ENCODE measurements around the gene NUMA1.

NUMA1 gene

GRCh38 chr11:71999798-72000197 is 80.5 kb downstream of the NUMA1 start:
- DNase-seq (ENCODE audit: low spot score): no peak

DNA sequence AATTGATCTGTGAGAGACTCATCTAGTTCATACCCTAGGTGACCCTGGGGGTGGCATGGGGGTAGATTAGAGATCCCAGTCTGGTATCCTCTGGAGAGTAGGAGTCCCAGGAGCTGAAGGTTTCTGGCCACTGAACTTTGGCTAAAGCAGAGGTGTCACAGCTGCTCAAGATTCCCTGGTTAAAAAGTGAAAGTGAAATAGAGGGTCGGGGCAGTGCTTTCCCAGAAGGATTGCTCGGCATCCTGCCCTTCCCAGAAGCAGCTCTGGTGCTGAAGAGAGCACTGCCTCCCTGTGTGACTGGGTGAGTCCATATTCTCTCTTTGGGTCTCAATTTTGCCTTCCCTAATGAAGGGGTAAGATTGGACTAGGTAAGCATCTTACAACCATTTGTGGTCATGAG is 81.0 kb downstream of the NUMA1 start:
- DNase-seq (ENCODE audit: low spot score): no peak

- no peak for DNase-seq (ENCODE audit: low spot score)
Measured at GRCh38 chr11:71998649-71999310, 81.6 kb downstream of the NUMA1 start, which contains the start of gene IL18BP. Gene IL18BP (plus strand): TSS chr11:71998909. CDS start chr11:71999985, 1,076 bp downstream.

DNA sequence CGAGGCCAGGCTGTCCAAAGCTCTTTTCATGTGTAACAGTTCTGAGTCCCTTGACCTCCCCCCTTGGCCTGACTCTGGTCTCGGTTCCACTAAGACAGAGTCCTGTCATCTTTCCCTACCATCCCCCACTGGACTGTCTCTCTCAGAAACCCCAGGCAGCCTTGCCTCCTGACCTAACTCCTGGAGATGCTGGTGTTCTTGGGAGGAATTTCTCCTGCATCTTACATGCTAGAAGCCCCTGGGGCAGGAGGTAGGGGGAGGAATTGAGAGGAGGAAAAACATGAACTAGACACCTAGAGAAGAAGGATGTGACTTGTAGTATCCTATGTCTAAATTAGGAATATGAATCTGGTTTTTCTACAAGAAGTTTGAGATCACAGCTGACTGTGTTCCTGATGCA is 82.3 kb downstream of the NUMA1 start:
- DNase-seq (ENCODE audit: low spot score): no peak

DNA sequence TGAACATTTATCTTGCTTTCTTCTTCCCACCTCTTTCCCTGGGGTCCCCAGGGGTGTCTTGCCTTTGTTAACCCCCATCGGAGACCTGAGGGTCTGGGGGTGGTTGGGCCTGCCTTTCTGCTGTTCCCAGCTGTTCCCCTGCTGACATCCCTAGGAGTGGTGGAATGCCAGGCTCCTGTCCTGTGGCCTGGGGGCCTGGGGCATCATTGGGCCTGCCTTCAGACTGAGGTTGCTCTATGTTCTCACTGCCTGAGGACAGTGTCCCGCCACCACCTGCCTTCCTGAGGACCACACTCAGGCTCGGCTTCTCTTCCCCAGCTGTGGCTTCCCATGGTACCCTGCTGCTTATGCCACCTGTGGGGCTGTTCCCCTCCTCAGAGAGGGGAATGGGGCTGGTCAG is 82.7 kb downstream of the NUMA1 start:
- no peak for DNase-seq (ENCODE audit: low spot score)

- no peak for DNase-seq (ENCODE audit: low spot score)
Measured at GRCh38 chr11:71996946-71997345, 83.4 kb downstream of the NUMA1 start.

- DNase-seq (ENCODE audit: low spot score): no peak
Measured at GRCh38 chr11:71996517-71996916, 83.8 kb downstream of the NUMA1 start.

- DNase-seq (ENCODE audit: low spot score): no peak
Measured at GRCh38 chr11:71995726-71996291, 84.5 kb downstream of the NUMA1 start.

GRCh38 chr11:71994786-71995185 is 85.6 kb downstream of the NUMA1 start:
- no peak for DNase-seq (ENCODE audit: low spot score)

GRCh38 chr11:71992136-71992730 is 88.1 kb downstream of the NUMA1 start:
- no peak for DNase-seq (ENCODE audit: low spot score)

- DNase-seq (ENCODE audit: low spot score): no peak
Measured at GRCh38 chr11:71991494-71991893, 88.8 kb downstream of the NUMA1 start.

GRCh38 chr11:71990701-71991100 is 89.6 kb downstream of the NUMA1 start:
- DNase-seq (ENCODE audit: low spot score): no peak

DNA sequence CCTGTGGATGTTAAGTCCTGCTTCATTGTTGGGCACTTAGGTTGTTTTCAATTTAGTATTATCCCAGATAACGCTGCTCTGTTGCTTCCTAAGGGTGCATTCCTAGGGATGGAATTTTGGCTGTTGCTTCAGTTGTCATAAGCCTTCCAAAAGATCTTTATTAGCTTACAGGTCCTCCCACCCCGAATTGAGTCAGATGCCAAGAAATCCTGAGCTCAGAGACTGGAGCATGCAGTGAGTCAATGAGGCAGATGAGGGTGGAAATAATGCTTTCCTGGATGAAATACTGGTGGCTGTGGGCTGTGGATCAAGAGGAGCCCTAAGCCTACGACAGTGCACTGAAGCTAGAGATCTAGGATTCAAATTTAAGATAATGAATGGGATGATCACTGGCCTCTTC is 92.3 kb downstream of the NUMA1 start:
- no peak for DNase-seq (ENCODE audit: low spot score)

DNA sequence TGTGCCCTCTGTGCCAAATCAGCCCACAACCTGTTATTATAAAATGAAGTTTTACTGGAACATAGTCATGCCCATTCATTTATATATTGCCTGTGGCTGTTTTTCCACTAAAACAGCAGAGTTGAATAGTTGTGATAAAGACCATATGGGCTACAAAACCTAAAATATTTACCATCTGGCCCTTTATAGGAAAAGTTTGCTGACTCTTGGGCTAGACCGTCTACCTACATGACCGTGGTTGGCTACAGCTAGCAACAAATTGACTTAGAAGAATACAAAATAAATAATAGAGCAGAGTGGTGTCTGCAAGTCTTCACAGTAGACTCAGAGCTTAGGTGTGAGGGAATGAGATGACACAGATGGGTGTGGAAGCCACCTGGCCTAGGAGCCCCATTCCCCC is 92.8 kb downstream of the NUMA1 start:
- no peak for DNase-seq (ENCODE audit: low spot score)

DNA sequence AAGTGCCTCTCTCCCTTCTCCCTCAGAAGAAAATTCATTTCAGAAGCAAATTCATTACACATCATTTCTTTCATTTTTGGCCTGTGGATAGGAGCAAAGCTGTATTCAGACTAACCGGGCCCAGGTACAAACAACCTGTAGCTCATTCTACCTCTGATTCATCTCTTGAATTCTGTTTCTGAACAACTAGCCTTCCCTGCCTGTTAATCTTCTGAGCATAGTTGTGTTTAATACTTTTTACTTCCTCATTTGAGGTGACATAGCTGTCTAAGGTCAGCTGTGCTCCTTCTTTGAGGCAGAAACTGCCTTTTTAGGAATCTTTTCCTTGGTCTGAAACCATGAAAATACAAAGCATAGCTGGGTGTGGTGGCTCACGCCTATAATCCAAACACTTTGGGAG is 94.2 kb downstream of the NUMA1 start:
- DNase-seq (ENCODE audit: low spot score): no peak

DNA sequence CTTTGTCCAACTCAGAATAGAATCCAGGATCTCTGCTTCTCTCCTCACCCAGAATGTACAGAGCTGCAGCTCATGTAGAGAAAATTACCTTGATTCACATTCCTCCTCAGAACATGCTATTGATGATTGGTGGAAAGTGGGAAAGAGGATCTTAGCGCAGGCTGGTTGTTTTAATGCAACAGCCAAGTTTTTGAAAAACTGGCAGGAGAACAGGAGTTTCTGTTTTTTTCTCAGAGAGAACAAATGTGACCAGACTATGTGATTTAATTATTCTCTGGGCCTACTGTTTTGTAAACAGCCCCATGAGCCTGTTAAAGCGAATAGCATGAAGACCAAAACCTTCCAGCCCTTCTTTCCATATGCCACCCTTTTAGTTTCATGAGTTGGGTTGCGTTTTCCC is 100.7 kb downstream of the NUMA1 start:
- DNase-seq (ENCODE audit: low spot score): peak; percentile 20

- DNase-seq (ENCODE audit: low spot score): no peak
Measured at GRCh38 chr11:71979094-71979493, 101.2 kb downstream of the NUMA1 start.

DNA sequence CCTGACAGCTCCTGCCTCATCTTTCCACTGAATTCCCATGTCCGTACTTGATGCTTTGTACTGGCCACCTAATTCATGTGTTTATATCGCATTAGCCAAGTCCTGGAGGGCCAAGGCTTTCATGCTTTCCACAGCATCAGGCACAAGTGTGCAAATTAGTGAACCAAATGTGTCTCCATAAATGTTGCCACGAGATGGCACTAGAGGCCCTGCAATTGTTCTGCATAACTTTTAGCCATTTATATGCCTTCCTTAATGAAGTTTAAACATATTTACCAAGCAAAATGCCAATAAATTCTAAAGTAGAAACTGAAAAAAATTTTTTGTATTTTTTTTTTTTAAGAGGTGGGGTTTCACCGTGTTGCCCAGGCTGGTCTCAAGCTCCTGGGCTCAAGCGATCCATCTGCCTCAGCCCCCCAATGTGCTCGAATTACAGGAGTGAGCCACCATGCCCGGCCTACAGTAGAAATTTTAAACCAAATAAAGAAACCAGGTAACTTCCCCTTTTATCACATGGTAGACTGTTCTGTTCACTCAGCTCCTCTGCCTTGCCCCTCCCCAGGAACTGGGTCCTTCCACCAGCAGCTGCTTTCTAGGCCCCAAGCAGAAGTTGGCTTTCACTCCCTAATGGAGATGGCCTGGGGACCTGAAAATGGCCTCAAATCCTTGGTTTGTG is 102.5 kb downstream of the NUMA1 start:
- peak; percentile 75 for DNase-seq (ENCODE audit: low spot score)

DNA sequence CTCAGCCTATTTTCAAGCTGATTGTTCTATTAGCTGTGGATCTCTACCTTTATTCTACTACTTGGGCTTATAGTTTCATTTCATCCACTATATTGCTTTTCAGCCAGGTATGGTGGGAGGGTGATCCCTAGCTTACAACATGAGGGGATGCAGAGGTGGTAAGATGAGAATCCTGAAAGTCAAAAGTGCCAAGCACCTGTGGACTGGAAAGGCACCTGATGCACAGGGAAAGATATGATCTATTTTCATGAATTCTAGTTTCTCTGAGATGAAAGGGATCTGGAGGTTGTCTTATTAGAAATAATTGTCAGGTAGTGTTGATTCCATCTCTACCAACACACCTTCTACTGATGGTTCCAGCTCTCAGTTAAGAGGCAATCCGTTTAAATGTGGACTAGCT is 103.3 kb downstream of the NUMA1 start:
- no peak for DNase-seq (ENCODE audit: low spot score)

DNA sequence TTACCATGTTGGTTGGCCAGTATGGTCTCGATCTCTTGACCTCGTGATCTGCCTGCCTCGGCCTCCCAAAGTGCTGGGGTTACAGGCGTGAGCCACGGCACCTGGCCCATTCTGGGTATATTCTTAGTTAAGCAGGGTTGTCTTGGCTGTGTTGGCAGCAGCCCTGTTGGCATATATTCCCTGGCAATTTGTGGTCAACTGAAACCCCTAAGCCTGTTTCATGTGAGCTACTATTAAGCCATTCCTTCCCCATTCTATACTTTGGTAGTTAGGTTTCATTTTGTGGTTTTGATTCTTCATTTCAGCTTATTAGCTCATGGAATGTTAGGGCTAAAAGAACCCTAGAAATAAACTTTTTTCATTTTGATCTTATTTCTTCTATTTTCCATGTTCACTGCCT is 103.8 kb downstream of the NUMA1 start:
- no peak for DNase-seq (ENCODE audit: low spot score)

DNA sequence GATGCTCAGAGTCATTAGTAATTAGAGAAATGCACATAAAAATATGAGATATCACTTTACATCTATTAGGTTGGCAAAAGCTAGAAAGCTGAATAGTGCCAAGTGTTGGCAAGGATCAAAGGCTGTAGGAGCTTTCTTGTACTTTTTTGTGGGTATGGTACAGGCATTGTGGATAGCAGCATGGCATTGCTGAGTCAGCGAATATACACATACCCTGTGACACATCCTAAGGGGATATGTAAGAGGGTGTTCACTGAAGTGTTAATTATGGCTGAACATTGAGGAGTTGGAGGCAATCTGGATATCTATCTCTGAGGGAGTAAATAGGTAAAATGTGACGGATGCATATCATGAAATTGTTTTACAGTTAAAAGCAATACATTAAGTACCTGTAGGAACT is 108.7 kb downstream of the NUMA1 start:
- no peak for DNase-seq (ENCODE audit: low spot score)

- DNase-seq (ENCODE audit: low spot score): no peak
Measured at GRCh38 chr11:71964641-71965040, 115.7 kb downstream of the NUMA1 start.

DNA sequence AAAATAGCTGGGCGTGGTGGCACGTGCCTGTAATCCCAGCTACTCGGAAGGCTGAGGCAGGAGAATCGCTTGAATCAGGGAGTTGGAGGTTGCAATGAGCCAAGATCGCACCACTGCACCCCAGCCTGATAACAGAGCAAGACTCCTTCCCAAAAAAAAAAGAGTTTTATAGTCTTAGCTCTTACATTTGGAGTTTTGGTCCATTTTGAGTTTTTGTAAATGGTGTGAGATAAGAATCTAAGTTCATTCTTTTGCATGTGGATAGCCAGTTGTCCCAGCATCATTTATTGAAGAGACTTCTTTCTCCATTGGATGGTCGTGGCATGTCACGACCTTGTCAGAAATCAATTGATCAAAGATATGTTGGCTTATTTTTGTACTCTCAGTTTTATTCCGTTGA is 116.9 kb downstream of the NUMA1 start:
- no peak for DNase-seq (ENCODE audit: low spot score)

All from cerebellar cortex (tissue), 1 donor.